Ishikawa (cell line): ENCODE data around the gene SLC35F6.

Experiments
- CEBPB ChIP-seq: IDR thresholded peaks from 2 replicates; pipeline ENCODE4 v1.6.1; 2012
- CREB1 ChIP-seq: IDR thresholded peaks from 2 replicates; pipeline ENCODE4 v1.6.1; 2012; ENCODE audit warnings: low read depth
- EGR1 ChIP-seq: IDR thresholded peaks from 2 replicates; pipeline ENCODE4 v1.6.1; 2012
- EP300 ChIP-seq: IDR thresholded peaks from 2 replicates; pipeline ENCODE4 v1.6.1; 2012; ENCODE audit warnings: borderline replicate concordance
- FOXM1 ChIP-seq: IDR thresholded peaks from 2 replicates; pipeline ENCODE4 v1.6.1; 2012; ENCODE audit warnings: low read depth, borderline replicate concordance
- NFIC ChIP-seq: IDR thresholded peaks from 2 replicates; pipeline ENCODE4 v1.6.1; 2012
- RAD21 ChIP-seq: IDR thresholded peaks from 2 replicates; pipeline ENCODE4 v1.6.1; 2012; ENCODE audit warnings: low read depth
- REST ChIP-seq: IDR thresholded peaks from 2 replicates; pipeline ENCODE4 v1.6.1; 2012; ENCODE audit warnings: low read depth, mild to moderate bottlenecking
- TAF1 ChIP-seq: IDR thresholded peaks from 2 replicates; pipeline ENCODE4 v1.6.1; 2012; ENCODE audit warnings: low read depth, mild to moderate bottlenecking
- TCF12 ChIP-seq: IDR thresholded peaks from 2 replicates; pipeline ENCODE4 v1.6.1; 2012; ENCODE audit warnings: low read depth
- TEAD4 ChIP-seq: IDR thresholded peaks from 2 replicates; pipeline ENCODE4 v1.6.1; 2012
- USF1 ChIP-seq: IDR thresholded peaks from 2 replicates; pipeline ENCODE4 v1.6.1; 2012
- YY1 ChIP-seq: IDR thresholded peaks from 2 replicates; pipeline ENCODE4 v1.6.1; 2012; ENCODE audit warnings: low read depth
- ZBTB7A ChIP-seq: IDR thresholded peaks from 2 replicates; pipeline ENCODE4 v1.6.1; 2012; ENCODE audit warnings: low read depth
- TF ChIP-seq, protein P1 (sequence below): IDR thresholded peaks from 2 replicates; pipeline ENCODE4 v1.6.1; 2012

The SLC35F6 gene

GRCh38 chr2:26729311-26729710 lies 34.8 kb upstream of the SLC35F6 start:
- TF ChIP-seq EGR1 = no peak
- TF ChIP-seq CREB1 = no peak
- no peak for TF ChIP-seq CEBPB

GRCh38 chr2:26730549-26731344 lies 33.3 kb upstream of the SLC35F6 start:
- TF ChIP-seq NFIC (no peak), EGR1 (no peak), FOXM1 (no peak), CREB1 (no peak), RAD21 (no peak), TEAD4 (no peak), REST (no peak), TCF12 (no peak), TAF1 (no peak), EP300 (no peak), CEBPB (no peak), USF1 (no peak), ZBTB7A (no peak), YY1 (no peak)
- TF ChIP-seq, protein P1, sequence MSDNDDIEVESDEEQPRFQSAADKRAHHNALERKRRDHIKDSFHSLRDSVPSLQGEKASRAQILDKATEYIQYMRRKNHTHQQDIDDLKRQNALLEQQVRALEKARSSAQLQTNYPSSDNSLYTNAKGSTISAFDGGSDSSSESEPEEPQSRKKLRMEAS = no peak

DNA sequence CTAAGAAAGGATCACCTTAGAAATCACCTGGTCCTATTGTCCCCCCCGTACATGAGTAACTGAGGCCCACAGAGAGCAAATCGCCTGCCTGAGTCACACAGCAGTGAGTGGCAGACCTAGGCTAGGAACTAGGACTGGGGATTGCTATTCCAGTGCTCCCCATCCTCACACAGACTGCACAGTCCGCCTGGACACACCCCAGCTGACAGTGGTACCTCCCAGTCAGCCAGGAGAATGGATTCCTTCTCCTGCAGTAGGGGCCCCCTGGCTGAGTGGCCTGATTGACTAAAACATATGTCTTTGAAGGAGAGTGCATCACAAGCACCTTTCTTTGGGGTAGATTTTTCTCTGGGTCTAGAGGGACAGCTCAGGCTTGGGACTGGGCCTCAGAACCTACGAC lies 32.4 kb upstream of the SLC35F6 start:
- TF ChIP-seq NFIC (no peak), REST (no peak), CREB1 (no peak), ZBTB7A (no peak), FOXM1 (no peak), TEAD4 (no peak), EP300 (no peak), USF1 (no peak), EGR1 (no peak), CEBPB (no peak)
- TF ChIP-seq, protein P1 = no peak

DNA sequence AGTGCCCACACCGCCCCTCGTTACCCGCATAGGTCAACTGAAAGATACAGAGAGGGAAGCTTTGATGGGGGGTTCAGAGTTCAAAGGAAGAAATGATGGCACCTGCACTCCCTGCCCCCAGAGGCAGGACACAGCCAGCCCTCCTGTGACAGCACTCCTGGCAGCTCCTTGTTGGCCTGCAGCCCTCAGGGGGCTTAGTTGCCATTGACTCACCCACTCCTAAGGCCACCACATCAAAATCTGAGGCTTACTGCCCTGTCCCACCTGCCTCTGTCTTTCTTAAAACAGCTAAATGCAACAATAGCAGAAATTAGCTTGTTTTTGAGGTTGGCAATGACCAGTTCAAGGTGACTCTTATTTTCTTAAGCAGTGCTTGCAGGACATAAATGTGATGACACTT lies 31.6 kb upstream of the SLC35F6 start:
- TF ChIP-seq CEBPB (no peak), CREB1 (no peak)

DNA sequence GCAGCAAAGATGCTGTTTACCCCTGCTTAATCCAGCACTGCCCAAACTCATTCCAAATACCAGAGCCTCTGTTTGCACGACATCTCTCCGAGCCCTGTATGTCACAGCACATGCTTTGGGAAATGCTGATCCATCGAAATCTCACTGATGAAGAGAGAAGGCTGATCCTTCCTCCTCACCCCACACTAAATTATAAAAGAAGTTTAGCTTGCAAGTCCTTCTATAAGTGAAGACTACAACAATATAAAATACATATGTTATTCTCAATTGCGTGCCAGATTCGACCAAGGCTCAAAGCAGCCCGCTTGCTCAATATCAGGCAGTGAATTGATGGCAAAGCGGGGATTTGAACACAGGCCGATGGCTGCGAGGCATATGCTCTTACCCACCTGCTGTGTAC lies 30.7 kb upstream of the SLC35F6 start:
- no peak for TF ChIP-seq EP300
- TF ChIP-seq, protein P1 = no peak
- TF ChIP-seq CEBPB = no peak
- TF ChIP-seq YY1 = no peak
- no peak for TF ChIP-seq REST
- no peak for TF ChIP-seq TAF1
- no peak for TF ChIP-seq RAD21
- TF ChIP-seq TEAD4 = no peak
- no peak for TF ChIP-seq EGR1
- no peak for TF ChIP-seq TCF12
- TF ChIP-seq NFIC = no peak
- TF ChIP-seq FOXM1 = no peak
